ENCODE results near the gene CCDC39.

CCDC39 gene

DNA sequence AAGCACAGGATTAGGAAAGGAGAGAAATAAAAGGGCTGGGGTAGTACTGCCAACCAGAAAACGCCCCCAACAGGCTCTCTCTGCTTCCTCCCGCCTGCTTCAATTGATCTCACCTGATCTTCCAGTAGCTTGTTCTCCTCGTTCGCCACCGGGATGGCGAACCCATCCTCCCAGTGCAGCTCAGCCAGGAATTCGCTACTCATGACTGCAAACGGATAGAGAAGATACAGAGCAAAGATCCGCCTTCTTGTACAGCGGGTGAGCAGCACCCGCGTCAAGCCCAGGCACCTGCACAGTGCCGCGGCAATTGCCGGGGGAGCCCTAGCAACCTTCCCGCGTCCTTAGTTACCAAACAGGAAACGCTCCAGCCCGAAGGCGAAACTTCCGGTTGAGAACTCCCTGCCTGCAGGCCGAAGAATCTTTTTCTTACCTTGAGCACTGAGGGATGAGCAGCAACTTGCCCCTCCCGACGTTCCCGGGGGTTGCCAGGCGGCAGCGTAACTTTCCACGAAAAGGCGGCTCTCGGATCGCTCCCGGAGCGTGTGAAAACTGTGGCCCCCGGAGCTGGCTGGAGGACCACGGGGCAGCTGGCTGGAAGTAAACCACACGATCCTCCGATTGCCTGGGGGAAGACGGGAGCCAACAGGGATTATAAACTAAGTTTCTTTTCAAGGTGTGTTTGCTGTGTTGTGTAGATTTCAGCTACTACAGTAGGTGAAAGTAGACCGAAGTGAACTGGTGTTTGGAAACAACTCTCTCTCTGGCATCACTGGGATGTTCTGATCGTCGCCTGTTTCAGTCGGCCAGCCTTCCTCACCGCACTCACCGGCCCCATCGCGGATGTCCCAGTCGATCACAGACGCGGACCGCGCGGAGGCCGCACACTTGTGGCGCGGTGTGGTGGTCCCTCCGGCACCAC, at the start of gene CCDC39:
CCDC39 (minus strand) TSS at position 312 of the 919 bp plus-strand sequence; CDS start at position 203, 109 bp downstream.
- DNase-seq (ENCODE audit: low read depth): peak; percentile 10

DNA sequence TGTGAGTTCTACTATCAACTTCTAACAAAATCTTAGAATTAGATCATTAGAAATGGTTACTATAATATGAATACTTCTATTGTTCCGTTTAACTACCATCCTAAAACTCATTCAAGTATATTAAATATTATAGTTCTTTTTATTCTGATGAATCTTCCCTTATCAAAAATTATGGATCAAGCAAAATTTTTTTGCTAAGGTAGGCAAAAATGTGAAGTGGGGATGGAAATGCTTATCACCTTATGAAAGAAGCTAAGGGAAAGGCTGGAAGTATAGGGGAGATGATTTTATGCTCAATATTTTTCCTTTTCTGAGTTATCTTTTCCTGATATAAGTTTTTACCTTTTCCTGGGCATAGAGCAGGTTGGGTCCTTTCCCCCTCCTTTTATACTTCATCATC, 40.7 kb upstream of the CCDC39 start:
- no peak for DNase-seq (ENCODE audit: low read depth)

DNA sequence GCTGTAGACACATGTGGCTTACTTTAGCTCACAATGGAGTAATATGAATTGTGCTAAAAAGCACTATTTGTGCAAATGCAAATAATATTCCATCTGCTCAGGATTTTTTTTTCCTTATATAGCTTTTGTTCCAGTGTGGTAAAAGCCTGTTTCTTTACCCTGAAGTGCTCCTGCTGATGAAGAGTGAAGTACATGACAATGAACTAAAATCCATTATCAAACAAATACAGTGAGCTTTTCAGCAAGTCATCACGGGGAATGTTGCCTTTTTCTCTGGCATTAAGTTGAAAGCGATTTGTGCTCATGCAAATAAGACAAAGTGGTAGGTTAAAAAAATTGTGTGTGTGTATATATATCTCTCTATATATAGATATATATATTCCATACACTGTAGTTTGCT, 28.6 kb upstream of the CCDC39 start:
- DNase-seq (ENCODE audit: low read depth): no peak

DNA sequence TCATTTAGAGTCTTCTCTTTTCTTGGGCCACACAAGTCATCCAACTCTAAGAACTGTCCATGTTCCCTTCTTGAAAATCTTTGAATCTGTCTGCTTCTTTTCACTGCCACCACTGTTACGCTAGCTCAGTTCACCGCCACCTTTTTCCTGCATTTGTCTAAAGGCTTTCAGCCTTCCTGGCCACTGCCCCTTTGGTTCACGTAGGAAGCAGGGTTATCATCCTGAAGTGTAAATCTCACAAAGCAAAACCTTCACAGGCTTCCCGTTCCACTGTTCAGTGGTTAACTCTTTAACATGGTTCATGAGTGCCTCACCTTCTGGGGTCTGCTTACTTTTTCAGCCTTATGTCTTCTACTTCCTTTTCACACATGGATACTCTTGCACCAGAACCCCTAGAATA, 26.3 kb upstream of the CCDC39 start:
- no peak for DNase-seq (ENCODE audit: low read depth)

DNA sequence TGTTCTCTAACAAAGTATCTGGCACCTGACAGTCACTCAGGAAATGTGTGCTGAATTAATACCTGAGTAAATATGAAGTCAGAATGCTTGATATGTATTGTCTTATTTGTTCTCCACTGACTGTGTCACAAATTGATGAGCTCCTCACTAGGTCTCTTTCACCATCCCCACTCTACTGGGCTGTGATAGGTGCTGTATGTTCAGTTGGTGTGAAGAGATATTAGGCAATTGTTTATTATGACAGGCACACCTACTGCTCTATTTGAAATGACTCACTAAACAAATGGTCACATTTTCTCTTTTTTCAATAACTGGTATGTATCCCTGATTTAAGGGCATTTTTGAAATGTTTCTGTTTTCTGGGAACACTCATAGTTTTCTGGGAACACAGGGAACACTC, 25.2 kb upstream of the CCDC39 start:
- DNase-seq (ENCODE audit: low read depth): no peak

DNA sequence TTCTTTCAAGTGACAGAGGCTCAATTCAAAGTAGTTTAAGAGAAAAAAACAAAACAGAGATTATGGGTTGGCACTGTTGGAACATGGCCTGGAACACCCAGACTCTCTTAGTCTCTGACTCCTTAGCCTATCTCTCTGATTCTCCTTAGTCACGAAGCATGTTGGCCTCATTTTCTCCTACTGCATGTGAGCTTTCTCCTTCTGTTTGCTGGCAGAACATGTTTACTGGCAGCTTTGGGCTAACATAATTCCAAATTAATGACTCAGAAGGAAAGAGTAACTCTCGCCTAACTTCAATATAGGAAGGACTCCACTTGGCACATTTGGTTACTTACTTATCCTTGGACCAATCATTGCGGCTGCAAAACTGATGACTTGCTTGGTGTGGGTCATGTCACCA, 21.7 kb upstream of the CCDC39 start:
- DNase-seq (ENCODE audit: low read depth): no peak

DNA sequence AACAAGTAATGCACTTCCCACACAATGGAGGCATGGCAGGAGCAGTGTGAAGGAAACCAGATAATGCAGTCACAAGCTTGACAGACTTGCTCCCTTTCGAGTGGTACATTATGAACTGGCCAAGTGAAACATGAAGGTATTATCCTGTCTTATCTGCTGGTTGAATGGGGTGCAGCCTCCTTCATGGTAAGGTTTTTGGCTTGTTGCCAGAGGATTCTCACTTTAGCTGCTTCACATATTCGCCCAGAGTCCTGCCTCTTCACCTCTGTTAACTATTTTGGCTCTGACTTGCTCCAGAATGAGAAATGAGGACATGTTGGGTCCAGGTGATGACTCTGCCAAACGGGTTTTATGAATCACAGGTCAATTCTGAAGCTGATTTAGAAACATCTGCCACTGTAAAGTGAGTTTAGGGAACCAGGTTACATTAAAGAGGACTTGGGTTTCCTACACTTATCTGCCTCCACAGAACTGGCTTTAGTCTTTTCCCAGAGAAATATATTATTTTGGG, 19.5 kb upstream of the CCDC39 start:
- no peak for DNase-seq (ENCODE audit: low read depth)

DNA sequence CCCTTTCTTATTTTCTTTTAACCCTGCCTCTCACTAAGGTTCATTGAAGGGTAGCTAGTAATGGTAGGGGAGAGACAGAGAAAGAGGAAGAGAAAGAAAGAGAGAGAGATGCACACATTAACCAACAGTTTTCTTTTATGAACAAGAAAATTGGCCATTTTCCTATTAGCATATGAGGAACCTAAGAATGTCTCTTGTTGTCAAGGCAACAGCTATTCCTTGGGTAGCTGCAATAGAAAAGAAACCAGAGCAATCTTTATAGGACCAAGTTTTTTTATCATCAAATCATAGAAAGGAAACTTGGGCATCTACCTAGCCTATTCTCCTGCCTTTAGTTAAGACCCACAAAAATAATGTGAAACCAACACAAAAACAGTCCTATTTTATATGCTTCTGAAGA, 15.0 kb upstream of the CCDC39 start:
- DNase-seq (ENCODE audit: low read depth): no peak

DNA sequence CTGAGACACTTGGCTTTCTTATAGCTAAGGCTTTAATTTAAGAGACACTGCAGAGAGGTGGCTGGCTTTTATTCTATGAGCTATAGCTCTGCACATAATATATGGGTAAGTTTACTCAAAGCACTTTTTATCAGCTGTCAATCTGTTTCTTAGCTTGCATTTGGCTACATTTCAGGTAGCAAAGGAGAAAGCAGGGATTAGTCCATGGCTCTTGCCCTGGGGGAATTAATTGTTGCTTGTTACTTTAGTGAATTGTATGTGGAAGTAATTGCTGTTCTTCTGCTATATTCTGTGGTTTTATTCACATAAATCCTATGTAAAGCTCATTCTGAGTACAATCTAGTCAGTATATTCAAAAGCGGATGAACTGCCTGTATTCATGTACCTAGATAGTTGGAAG, 14.4 kb upstream of the CCDC39 start:
- no peak for DNase-seq (ENCODE audit: low read depth)

DNA sequence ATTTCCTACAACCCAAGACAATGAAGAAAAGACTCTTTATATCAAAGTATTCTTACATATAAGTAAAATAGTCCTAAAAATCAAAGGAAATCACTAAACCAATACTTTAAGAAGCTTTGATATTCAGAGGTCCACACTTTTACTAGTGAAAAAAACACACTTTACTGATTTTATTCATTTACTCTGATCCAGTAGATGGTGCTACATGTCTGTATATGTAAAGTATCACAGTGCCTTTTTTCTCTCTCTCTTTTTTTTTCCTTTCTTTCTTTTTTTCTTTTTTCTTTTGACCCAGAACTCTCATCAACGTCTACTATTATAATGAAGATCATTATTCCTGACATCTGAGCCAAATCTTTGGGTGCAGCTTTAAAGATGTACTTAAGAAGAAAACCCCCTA, 10.8 kb upstream of the CCDC39 start:
- no peak for DNase-seq (ENCODE audit: low read depth)

DNA sequence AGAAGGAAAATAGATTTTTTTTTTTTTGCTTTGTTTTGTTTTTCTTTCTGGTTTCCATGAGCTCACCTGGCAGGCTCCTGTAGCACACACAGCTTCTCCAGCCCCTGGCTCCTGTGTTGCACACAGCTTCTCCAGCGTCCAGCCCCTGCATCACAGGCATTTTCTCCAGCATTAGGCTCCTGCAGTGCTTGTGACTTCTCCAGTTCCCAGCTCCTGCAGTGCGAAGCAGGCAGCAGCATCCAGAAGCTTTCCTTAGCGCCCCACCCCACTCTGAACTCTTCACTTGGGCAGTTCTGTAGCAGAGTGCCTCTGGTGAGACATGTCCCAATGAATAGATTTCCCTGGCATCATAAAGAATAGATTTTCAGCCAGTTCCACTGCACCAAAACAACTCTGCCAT, 5.5 kb upstream of the CCDC39 start:
- no peak for DNase-seq (ENCODE audit: low read depth)

DNA sequence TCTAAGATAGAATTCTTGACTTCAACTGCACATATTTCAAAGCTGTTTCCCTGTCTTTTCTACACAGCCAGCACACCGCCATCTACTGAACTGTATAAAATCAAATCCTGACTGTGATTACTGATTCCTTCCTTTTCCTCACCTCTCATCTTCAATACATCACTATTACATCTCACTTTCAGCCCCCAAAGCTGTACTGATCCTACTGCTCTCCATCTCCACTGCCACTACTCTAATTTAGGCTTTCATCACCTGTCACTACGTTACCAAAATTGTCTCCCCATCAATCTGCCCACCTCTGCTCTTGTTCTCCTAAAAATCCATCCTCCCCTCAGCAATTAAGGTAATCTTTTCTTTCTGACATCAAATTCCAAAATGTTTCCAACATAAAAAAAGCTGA, 4.5 kb upstream of the CCDC39 start:
- no peak for DNase-seq (ENCODE audit: low read depth)

DNA sequence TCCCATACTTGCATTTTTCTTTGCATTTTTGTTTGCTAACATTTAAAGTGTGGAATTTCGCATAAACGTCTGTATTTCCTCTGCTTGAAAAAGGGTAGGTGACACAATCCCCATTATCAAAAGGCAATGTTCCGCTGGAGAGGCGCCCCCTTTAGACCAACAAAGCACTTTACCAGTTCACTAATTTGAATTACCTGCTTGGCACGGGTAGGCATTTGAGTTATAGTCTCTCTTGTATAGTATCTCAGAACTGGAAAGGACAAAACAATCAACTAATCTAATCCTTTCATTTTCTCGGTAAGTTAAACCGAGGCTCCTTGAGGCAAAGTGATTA, 775 bp upstream of the CCDC39 start:
- no peak for DNase-seq (ENCODE audit: low read depth)

DNA sequence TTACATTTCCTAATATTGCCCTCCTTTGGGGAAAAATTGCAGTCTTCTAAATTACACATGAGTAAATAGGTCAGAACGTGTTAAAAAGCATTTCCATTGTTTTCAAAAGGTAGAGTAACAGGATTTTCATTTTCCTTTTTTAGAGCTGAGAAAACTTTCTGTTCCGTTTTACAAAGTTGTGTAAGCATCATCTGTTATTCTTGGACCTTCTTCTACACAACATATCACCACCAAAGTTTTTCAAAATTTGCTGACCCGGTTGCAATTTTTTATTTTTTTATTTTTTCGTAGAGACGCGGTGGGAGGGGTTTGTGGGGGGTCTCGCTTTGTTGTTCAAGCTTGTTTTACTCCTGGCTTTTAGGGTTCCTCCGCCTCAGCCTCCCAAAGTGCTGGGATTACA, 1.1 kb downstream of the CCDC39 start:
- no peak for DNase-seq (ENCODE audit: low read depth)

DNA sequence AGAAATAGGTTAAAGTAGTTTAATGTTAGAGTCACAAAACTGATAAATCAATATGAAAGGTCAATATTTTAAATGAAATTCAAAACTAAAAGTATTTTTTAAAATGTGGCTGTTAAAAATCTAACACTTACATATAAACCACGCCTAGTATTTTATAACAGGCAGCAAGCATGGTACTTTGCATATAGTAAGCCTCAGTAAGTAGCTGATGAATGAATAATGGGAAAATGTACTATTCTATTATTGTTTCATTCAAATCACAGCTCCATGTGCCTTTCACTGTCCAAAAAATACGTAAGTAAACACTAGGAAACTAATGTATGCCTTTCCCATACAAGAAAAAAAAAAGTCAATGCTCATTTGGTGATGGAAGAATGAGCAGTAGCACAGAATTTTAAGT, 17.8 kb downstream of the CCDC39 start:
- no peak for DNase-seq (ENCODE audit: low read depth)

DNA sequence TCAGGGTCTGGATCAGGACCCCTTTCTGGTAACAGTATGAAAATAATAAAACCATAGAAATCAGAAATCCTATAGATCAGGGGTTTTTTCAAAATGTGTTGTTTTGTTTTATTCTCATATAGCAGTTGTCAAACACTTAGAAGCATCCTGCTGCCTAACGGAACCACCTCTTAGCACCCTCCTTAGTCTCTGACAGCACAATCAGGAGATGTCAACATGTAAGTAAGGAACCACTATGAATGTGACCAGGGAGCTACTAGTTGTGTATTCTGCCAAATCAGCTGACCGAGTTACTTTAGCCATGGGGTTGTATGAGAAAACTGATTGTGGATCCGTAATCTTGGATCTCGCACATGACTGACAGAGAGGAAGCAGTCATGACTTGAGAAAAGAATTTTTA, 22.2 kb downstream of the CCDC39 start:
- DNase-seq (ENCODE audit: low read depth): no peak

DNA sequence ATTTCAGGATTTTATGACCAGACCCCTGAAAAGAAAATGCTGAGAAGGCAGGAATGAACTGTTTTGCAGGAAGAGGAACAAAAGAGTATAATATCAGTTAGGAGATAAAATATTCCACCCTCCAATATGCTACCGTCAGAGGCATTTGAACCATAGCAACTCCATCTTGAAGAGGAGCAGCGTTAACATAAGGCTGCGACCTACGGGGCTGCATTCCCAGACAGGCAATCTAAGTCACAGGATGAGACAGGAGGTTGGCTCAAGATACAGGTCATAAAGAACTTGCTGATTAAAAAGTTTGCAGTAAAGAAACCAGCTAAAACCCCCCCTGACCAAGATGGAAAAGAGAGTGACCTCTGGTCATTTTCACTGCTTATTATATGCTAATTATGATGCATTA, 22.9 kb downstream of the CCDC39 start:
- no peak for DNase-seq (ENCODE audit: low read depth)

DNA sequence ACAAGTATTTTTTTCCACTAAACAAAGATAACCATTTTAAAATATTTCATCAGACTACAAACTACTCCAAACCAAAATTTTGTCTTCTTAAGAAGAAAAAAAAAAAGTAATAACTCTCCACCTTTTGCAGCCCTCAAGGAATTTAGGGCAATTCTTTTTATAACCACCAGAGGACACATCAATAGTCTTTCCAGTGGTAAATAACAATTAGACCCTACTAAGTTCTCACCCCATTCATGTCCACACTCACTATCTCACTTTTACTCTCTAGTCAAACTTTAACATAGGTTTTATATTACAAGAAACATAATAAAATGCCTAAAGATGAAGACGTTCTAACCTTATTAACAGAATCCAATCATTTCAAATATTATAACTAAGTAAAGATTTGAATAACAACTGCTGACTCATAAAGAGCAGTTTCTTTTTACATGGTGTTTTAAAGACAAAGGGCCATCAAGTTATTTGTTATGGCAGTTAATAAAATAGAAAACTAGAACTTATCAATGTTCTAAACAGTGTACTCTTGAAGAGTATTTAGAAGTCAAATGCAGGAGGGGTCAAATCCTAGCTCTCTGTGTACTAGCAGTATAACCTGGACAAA, 33.0 kb downstream of the CCDC39 start:
- DNase-seq (ENCODE audit: low read depth): no peak

DNA sequence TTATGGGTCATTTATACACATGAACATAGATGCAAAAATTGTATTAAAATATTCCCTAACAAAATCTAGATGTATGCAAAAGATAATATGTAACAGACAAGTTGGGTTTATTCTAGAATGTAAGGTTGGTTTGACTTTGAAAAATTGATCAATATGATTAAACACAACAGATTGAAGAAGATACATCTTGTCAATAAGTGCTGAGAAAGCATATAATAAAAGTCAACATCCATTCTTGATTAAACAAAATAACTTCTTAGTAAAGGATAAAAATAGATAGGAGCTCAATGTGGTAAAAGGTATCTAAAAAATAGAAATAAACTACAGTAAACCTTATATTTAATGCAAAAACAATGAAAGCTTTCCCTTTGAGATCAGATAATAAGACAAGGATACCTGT, 38.3 kb downstream of the CCDC39 start:
- no peak for DNase-seq (ENCODE audit: low read depth)

DNA sequence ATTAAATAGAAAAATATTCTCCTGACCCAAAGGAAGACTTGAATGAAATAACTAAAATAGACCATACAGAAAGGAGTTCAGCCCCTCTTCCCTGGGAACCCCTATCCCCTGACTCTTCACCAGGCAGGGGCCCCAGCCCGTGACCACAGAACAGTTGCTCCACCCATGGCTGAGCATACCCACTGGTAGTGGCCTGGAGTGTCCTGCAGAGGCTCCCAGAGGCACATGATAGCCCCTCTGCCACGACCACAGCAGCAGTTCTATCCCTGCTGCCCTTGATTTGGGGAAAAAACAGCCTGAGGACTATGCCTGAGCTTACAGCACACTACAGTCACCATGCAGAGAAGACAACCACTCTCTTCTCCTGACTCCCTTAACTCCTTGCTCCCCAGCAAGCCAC, 45.6 kb downstream of the CCDC39 start:
- no peak for DNase-seq (ENCODE audit: low read depth)

DNA sequence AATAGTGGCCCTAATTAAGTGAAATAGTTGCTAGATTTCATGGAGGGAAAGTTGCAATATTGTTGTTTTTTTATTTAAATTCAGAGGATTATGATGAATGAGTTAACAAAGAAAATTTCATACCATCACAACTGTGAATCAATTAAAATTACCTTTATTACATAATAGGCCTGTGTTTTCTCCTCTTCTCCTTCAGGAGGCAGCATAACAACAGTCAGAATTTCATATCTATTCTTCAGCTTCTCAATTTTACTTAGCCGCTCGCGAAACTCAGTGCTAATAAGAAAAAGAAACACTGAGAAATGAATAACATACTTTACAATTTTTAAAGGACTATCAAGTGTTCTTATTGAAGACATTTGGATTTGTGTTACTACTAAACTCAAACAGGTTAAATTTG, 48.0 kb downstream of the CCDC39 start:
- no peak for DNase-seq (ENCODE audit: low read depth)

DNA sequence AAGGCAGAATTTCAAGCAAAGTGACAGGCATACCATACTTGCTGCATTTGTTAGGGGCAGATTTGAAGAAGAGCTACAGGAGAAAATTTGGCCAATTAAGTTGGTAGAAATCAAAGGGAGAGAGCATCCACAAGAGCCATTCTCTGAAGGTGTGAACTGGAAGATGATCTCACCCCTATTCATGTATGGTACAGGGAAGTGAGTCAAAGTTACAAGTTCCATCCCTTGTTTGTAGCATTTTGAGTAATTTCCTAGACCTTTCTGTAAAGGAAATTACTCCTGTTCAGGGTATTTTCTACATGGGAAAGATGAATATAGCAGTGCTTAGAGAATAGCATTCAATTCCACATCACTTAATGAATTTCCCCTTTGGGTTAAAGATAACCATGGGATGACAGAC, 48.9 kb downstream of the CCDC39 start:
- DNase-seq (ENCODE audit: low read depth): no peak

DNA sequence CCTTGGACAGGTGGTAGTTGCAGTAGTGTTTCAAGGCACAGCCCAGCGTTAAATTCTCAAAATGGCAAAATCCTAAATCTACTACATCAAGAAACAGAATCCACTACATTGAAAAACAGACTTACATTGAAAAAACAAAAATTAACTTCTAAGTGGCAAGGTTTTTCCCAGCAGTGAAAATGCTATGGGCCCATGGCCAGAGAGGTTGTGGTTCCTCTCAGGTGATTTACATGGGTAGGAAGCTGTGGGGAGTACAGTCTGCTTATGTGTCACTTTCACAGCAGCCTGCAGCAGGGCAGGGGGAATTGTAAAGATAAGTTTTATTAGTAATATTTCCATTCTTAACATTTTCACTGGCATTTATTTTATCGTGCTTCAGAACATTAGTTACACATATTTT, 52.4 kb downstream of the CCDC39 start:
- no peak for DNase-seq (ENCODE audit: low read depth)

DNA sequence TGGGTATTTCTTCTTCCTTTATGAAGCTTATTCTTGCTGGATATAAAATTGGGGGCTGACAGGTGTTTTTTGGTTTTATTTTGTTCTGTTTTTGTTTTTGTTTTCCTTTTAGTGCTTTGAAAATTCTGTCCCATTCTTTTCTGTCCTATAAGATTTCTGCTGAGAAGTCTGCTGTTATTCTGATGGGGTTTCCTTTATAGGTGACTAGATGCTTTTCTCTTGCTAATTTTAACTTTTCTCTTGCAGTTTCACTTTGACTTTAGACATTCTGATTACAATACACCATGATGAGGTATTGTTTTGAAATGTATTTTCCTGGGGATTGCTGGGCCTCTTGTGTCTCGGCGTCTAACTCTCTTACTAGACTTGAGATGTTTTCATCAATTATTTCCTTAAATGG, 54.6 kb downstream of the CCDC39 start:
- no peak for DNase-seq (ENCODE audit: low read depth)
